ENCODE data around the gene ASH1L. TPM values are rescaled to one million over a fixed set of nuclear protein-coding genes. Genes with fewer than 3 reads are reported as not detected.
A peak's percentile ranks its signal among the peaks of the same experiment; 100 is the strongest.
"Not testable (repeated sequence)": the region's sequence is repeated elsewhere in the genome, so short reads cannot be mapped to it uniquely, and the experiment has no call there.

The ASH1L gene
- total and polyA plus RNA-seq, 2 experiments from 2014 or later = 23.6 to 24.7 TPM

- H3K36me3 ChIP-seq (ENCODE audit: insufficient read depth) = no peaks in the 10 kb centered on the region
- H4K20me1 ChIP-seq (replicated peaks; ENCODE audit: insufficient read depth) = no peaks in the 10 kb centered on the region
- no peak for ATAC-seq
- H3K4me1 Mint-ChIP-seq = no peaks in the 10 kb centered on the region
- H3K9me3 Mint-ChIP-seq = no peaks in the 10 kb centered on the region
- peaks cover 13% of the 10 kb centered on the region for H3K36me3 Mint-ChIP-seq (ENCODE audit: low read depth)
- H3K27ac ChIP-seq (ENCODE audit: low read depth) = no peak overlapping the region
- H3K4me3 ChIP-seq = no peak overlapping the region
- H3K79me2 ChIP-seq (replicated peaks; ENCODE audit: insufficient read depth) = no peaks in the 10 kb centered on the region
- no peak for DNase-seq (ENCODE audit: low spot score)
- H2AFZ ChIP-seq = no peak overlapping the region
- peaks cover 2% of the 10 kb centered on the region for H3K27me3 Mint-ChIP-seq (ENCODE audit: insufficient read depth, low read depth, poor library complexity)
- H3K4me3 Mint-ChIP-seq = no peak overlapping the region
- no peak overlapping the region for H3K4me2 ChIP-seq
- no peaks in the 10 kb centered on the region for H3K27me3 ChIP-seq (ENCODE audit: insufficient read depth)
- TF ChIP-seq EZH2 (IDR thresholded peaks at IDR 0.05; ENCODE audit: low read depth, unreplicated experiment) (no peak), JUNB (IDR thresholded peaks at IDR 0.05; ENCODE audit: unreplicated experiment) (no peak), POLR2AphosphoS5 (IDR thresholded peaks at IDR 0.05; ENCODE audit: low read depth) (no peak), ZNF331 (CRISPR knock-in tag; IDR thresholded peaks at IDR 0.05; ENCODE audit: low read depth) (no peak)
- TF ChIP-seq, protein P1, sequence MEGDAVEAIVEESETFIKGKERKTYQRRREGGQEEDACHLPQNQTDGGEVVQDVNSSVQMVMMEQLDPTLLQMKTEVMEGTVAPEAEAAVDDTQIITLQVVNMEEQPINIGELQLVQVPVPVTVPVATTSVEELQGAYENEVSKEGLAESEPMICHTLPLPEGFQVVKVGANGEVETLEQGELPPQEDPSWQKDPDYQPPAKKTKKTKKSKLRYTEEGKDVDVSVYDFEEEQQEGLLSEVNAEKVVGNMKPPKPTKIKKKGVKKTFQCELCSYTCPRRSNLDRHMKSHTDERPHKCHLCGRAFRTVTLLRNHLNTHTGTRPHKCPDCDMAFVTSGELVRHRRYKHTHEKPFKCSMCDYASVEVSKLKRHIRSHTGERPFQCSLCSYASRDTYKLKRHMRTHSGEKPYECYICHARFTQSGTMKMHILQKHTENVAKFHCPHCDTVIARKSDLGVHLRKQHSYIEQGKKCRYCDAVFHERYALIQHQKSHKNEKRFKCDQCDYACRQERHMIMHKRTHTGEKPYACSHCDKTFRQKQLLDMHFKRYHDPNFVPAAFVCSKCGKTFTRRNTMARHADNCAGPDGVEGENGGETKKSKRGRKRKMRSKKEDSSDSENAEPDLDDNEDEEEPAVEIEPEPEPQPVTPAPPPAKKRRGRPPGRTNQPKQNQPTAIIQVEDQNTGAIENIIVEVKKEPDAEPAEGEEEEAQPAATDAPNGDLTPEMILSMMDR (conservative IDR thresholded peaks at IDR 0.05; ENCODE audit: low read depth in 2 of 2) = no peak
- no peaks in the 10 kb centered on the region for H3K9me2 ChIP-seq (ENCODE audit: insufficient read depth)
- no peaks in the 10 kb centered on the region for H3F3A ChIP-seq (replicated peaks; ENCODE audit: low read depth)
- no peak overlapping the region for H3K27ac Mint-ChIP-seq
- no peaks in the 10 kb centered on the region for H3K4me1 ChIP-seq (ENCODE audit: insufficient read depth)
Measured at GRCh38 chr1:155451199-155451598, 111.4 kb downstream of the ASH1L start.

GRCh38 chr1:155442431-155442830 lies 120.2 kb downstream of the ASH1L start:
- H3F3A ChIP-seq (replicated peaks; ENCODE audit: low read depth); H3K4me3 ChIP-seq; H3K27me3 Mint-ChIP-seq (ENCODE audit: insufficient read depth, low read depth, poor library complexity); H4K20me1 ChIP-seq (replicated peaks; ENCODE audit: insufficient read depth); H3K4me2 ChIP-seq; H3K9me3 Mint-ChIP-seq; H3K4me1 ChIP-seq (ENCODE audit: insufficient read depth); H3K27me3 ChIP-seq (ENCODE audit: insufficient read depth); H3K79me2 ChIP-seq (replicated peaks; ENCODE audit: insufficient read depth); DNase-seq (ENCODE audit: low spot score); H3K4me3 Mint-ChIP-seq; H2AFZ ChIP-seq; H3K9me2 ChIP-seq (ENCODE audit: insufficient read depth); ATAC-seq: not testable (repeated sequence)
- Mint-ChIP-seq H3K27ac (peak overlapping the region; percentile 7; the same call in 1 of the 2 replicates), H3K4me1 (peaks cover 12% of the 10 kb centered on the region), H3K36me3 (ENCODE audit: low read depth) (peaks cover 13% of the 10 kb centered on the region)
- H3K36me3 ChIP-seq (ENCODE audit: insufficient read depth) = 0 out of 2 replicates have a peak, but pooled peaks cover 13% of the 10 kb centered on the region
- peak overlapping the region; percentile 56; the same call in 1 of the 2 replicates for H3K27ac ChIP-seq (ENCODE audit: low read depth)

- Histone ChIP-seq H4K20me1 (replicated peaks; ENCODE audit: insufficient read depth) (no peaks in the 10 kb centered on the region; the same call in 1 of the 2 replicates), H3F3A (replicated peaks; ENCODE audit: low read depth) (no peaks in the 10 kb centered on the region), H3K79me2 (replicated peaks; ENCODE audit: insufficient read depth) (no peaks in the 10 kb centered on the region), H3K9me2 (ENCODE audit: insufficient read depth) (no peaks in the 10 kb centered on the region), H3K27me3 (ENCODE audit: insufficient read depth) (no peaks in the 10 kb centered on the region), H3K4me2 (no peak overlapping the region), H3K36me3 (ENCODE audit: insufficient read depth) (0 out of 2 replicates have a peak, but pooled peaks cover 18% of the 10 kb centered on the region), H3K27ac (ENCODE audit: low read depth) (no peak overlapping the region), H2AFZ (no peak overlapping the region), H3K4me3 (no peak overlapping the region), H3K4me1 (ENCODE audit: insufficient read depth) (no peaks in the 10 kb centered on the region)
- Mint-ChIP-seq H3K4me3 (no peak overlapping the region), H3K4me1 (peaks cover 13% of the 10 kb centered on the region; the same call in 2 of the 3 replicates), H3K27me3 (ENCODE audit: insufficient read depth, low read depth, poor library complexity) (no peaks in the 10 kb centered on the region), H3K36me3 (ENCODE audit: low read depth) (peaks cover 25% of the 10 kb centered on the region), H3K9me3 (no peaks in the 10 kb centered on the region), H3K27ac (no peak overlapping the region)
- ATAC-seq = no peak
- no peak for DNase-seq (ENCODE audit: low spot score)
- TF ChIP-seq POLR2AphosphoS5 (IDR thresholded peaks at IDR 0.05; ENCODE audit: low read depth) = no peak
- TF ChIP-seq NANOG (IDR thresholded peaks at IDR 0.05; ENCODE audit: borderline replicate concordance) = no peak
- no peak for TF ChIP-seq JUNB (IDR thresholded peaks at IDR 0.05; ENCODE audit: unreplicated experiment)
Measured at GRCh38 chr1:155437405-155437804, 125.2 kb downstream of the ASH1L start.

- not testable (repeated sequence) for H3F3A ChIP-seq (replicated peaks; ENCODE audit: low read depth); H3K27me3 Mint-ChIP-seq (ENCODE audit: insufficient read depth, low read depth, poor library complexity); H3K9me2 ChIP-seq (ENCODE audit: insufficient read depth); H3K4me3 ChIP-seq; H3K4me3 Mint-ChIP-seq; H2AFZ ChIP-seq; H3K4me1 ChIP-seq (ENCODE audit: insufficient read depth); H3K27ac ChIP-seq (ENCODE audit: low read depth); H3K4me2 ChIP-seq; H3K79me2 ChIP-seq (replicated peaks; ENCODE audit: insufficient read depth); H3K4me1 Mint-ChIP-seq; H3K27me3 ChIP-seq (ENCODE audit: insufficient read depth); H4K20me1 ChIP-seq (replicated peaks; ENCODE audit: insufficient read depth); DNase-seq (ENCODE audit: low spot score); H3K9me3 Mint-ChIP-seq
- peak overlapping the region; percentile 82 for H3K27ac Mint-ChIP-seq
- H3K36me3 Mint-ChIP-seq (ENCODE audit: low read depth) = peaks cover 45% of the 10 kb centered on the region
- peaks cover 25% of the 10 kb centered on the region; the same call in 1 of the 2 replicates for H3K36me3 ChIP-seq (ENCODE audit: insufficient read depth)
- peak; percentile 70 for ATAC-seq
Measured at GRCh38 chr1:155433831-155434389, 128.7 kb downstream of the ASH1L start.

DNA sequence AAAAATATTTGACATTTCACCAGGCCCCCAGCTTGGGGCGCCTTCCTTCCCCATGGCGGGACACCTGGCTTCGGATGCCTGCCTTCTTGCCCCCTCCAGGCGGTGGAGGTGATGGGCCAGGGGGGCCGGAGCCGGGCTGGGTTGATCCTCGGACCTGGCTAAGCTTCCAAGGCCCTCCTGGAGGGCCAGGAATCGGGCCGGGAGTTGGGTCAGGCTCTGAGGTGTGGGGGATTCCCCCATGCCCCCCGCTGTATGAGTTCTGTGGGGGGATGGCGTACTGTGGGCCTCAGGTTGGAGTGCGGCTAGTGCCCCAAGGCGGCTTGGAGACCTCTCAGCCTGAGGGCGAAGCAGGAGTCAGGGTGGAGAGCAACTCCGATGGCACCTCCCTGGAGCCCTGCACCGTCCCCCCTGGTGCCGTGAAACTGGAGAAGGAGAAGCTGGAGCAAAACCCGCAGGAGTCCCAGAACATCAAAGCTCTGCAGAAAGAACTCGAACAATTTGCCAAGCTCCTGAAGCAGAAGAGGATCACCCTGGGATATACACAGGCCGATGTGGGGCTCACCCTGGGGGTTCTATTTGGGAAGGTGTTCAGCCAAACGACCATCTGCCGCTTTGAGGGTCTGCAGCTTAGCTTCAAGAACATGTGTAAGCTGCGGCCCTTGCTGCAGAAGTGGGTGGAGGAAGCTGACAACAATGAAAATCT lies 129.3 kb downstream of the ASH1L start:
- not testable (repeated sequence) for H2AFZ ChIP-seq; H3K4me1 ChIP-seq (ENCODE audit: insufficient read depth); H3K79me2 ChIP-seq (replicated peaks; ENCODE audit: insufficient read depth); DNase-seq (ENCODE audit: low spot score); H3K4me3 Mint-ChIP-seq; H3K27ac ChIP-seq (ENCODE audit: low read depth); H4K20me1 ChIP-seq (replicated peaks; ENCODE audit: insufficient read depth); H3F3A ChIP-seq (replicated peaks; ENCODE audit: low read depth); H3K4me3 ChIP-seq; H3K27me3 Mint-ChIP-seq (ENCODE audit: insufficient read depth, low read depth, poor library complexity); H3K4me2 ChIP-seq; H3K9me2 ChIP-seq (ENCODE audit: insufficient read depth); H3K27me3 ChIP-seq (ENCODE audit: insufficient read depth); H3K4me1 Mint-ChIP-seq
- peaks cover 14% of the 10 kb centered on the region; the same call in 2 of the 3 replicates for H3K9me3 Mint-ChIP-seq
- H3K36me3 ChIP-seq (ENCODE audit: insufficient read depth) = peaks cover 20% of the 10 kb centered on the region; the same call in 1 of the 2 replicates
- peak overlapping the region; percentile 82 for H3K27ac Mint-ChIP-seq
- H3K36me3 Mint-ChIP-seq (ENCODE audit: low read depth) = peaks cover 45% of the 10 kb centered on the region
- peak; percentile 71 for ATAC-seq

Data from GM23338 (cell line).